ENCODE results near the gene TPMT.

GRCh38 chr6:18192026-18192425 is 37.1 kb upstream of the TPMT start:
- TF ChIP-seq CTCF (IDR thresholded peaks at IDR 0.05) (no peak), POLR2A (IDR thresholded peaks at IDR 0.05; ENCODE audit: low read depth) (no peak), POLR2AphosphoS5 (IDR thresholded peaks at IDR 0.05) (no peak)

Data from esophagus muscularis mucosa (tissue), 3 donors.